ENCODE results near the gene SNPH.
"Not testable (repeated sequence)": the region's sequence is repeated elsewhere in the genome, so short reads cannot be mapped to it uniquely, and the experiment has no call there.

Gene SNPH

GRCh38 chr20:1341561-1342265, 75.6 kb downstream of the SNPH start:
- DNase-seq: no peak

GRCh38 chr20:1343446-1344124, 77.5 kb downstream of the SNPH start:
- not testable (repeated sequence) for DNase-seq

- DNase-seq: no peak
Observed at GRCh38 chr20:1345030-1345755, 79.1 kb downstream of the SNPH start.

GRCh38 chr20:1345756-1346093, 79.6 kb downstream of the SNPH start:
- DNase-seq: no peak

- DNase-seq: no peak
Observed at GRCh38 chr20:1346315-1346969, 80.3 kb downstream of the SNPH start.

- DNase-seq: no peak
Observed at GRCh38 chr20:1353956-1354355, 87.9 kb downstream of the SNPH start.

- DNase-seq: no peak
Observed at GRCh38 chr20:1357921-1358671, 92.0 kb downstream of the SNPH start.
